ENCODE results near the gene SFPQ. TPM values are rescaled to one million over a fixed set of nuclear protein-coding genes. Genes with fewer than 3 reads are reported as not detected.
"Not testable (repeated sequence)": the region's sequence is repeated elsewhere in the genome, so short reads cannot be mapped to it uniquely, and the experiment has no call there.

The SFPQ gene

DNA sequence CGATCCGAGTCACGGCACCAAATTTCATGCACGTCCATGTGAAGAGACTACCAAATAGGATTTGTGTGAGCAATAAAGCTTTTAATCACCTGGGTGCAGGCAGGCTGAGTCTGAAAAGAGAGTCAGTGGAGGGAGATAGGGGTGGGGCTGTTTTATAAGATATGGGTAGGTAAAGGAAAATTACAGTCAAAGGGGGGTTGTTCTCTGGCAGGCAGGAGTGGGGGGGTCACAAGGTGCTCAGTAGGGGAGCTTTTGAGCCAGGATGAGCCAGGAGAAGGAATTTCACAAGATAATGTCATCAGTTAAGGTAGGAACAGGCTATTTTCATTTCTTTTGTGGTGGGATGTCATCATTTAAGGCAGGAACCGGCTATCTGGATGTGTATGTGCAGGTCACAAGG is 55.4 kb downstream of the SFPQ start:
- not testable (repeated sequence) for H2BK5ac ChIP-seq (ENCODE audit: low read length); H3K4me3 ChIP-seq (ENCODE audit: low read length in 2 of 2); H4K8ac ChIP-seq (ENCODE audit: low read depth, low read length); H3K4ac ChIP-seq (ENCODE audit: low read length); H3K79me1 ChIP-seq (ENCODE audit: low read depth, low read length); H4K91ac ChIP-seq (ENCODE audit: low read depth, low read length, poor library complexity); H2BK12ac ChIP-seq (ENCODE audit: low read length); H2BK15ac ChIP-seq (ENCODE audit: low read length); H3K4me1 ChIP-seq (ENCODE audit: control insufficient read depth in 2 of 2, insufficient read depth in 1 of 2, low read depth in 1 of 2, low read length in 2 of 2); DNase-seq (ENCODE audit: low spot score); H2BK120ac ChIP-seq (ENCODE audit: low read depth, low read length); H3K9ac ChIP-seq (ENCODE audit: low read depth, low read length, poor library complexity); H3K18ac ChIP-seq (ENCODE audit: low read length); H3K14ac ChIP-seq (ENCODE audit: low read length); H3K36me3 ChIP-seq (replicated peaks in 1 of 2; ENCODE audit: control insufficient read depth in 2 of 2, insufficient read depth in 2 of 2, low read length in 2 of 2); H3K9me3 ChIP-seq (replicated peaks in 1 of 2; ENCODE audit: control insufficient read depth in 2 of 2, insufficient read depth in 1 of 2, low read depth in 1 of 2, low read length in 2 of 2); H3K27ac ChIP-seq (replicated peaks; ENCODE audit: low read length); H3K27me3 ChIP-seq (ENCODE audit: control insufficient read depth in 3 of 3, insufficient read depth in 3 of 3, low read depth in 1 of 3, low read length in 3 of 3); H3K4me2 ChIP-seq (ENCODE audit: insufficient read depth, low read length, poor library complexity, severe bottlenecking); H2AK5ac ChIP-seq (ENCODE audit: low read depth, low read length); H3K23ac ChIP-seq (ENCODE audit: low read depth, low read length, poor library complexity); H2AFZ ChIP-seq (ENCODE audit: low read length)
- no CpG with 5 or more reads among the region's 5 CpGs for WGBS, 2 donors (ENCODE audit: extremely low coverage in 2 of 2, insufficient read length in 2 of 2, insufficient replicate concordance in 1 of 2)

DNA sequence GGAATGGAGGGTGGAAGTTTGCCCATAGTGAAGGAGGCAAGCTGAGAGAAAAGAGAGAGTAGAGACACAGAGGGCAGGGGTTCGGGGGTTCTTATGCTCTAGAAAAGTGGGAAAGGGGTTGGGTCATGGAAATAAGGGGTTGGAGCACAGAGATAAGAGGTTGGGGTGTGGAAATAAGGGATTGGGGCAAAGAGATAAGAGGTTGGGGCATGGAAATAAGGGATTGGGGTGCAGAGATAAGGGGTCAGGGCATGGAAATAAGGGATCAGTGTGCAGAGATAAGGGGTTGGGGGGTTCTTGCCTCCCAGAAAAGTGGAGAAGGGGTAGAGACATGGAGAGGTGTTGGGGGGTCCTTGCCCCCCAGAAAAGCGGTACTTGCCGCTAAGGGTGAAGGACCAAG is 56.2 kb downstream of the SFPQ start:
- Histone ChIP-seq H2AFZ (ENCODE audit: low read length) (no peak overlapping the region), H3K4ac (ENCODE audit: low read length) (no peak overlapping the region), H4K91ac (ENCODE audit: low read depth, low read length, poor library complexity) (no peak overlapping the region), H2BK12ac (ENCODE audit: low read length) (no peak overlapping the region), H3K27me3 (ENCODE audit: control insufficient read depth in 3 of 3, insufficient read depth in 3 of 3, low read depth in 1 of 3, low read length in 3 of 3) (peaks cover 0 to 2% (median 0%) of the 10 kb centered on the region in 3 experiments), H3K4me2 (ENCODE audit: insufficient read depth, low read length, poor library complexity, severe bottlenecking) (no peak overlapping the region), H2BK120ac (ENCODE audit: low read depth, low read length) (no peak overlapping the region), H4K8ac (ENCODE audit: low read depth, low read length) (no peak overlapping the region), H3K9me3 (replicated peaks in 1 of 2; ENCODE audit: control insufficient read depth in 2 of 2, insufficient read depth in 1 of 2, low read depth in 1 of 2, low read length in 2 of 2) (no peaks in the 10 kb centered on the region), H3K36me3 (replicated peaks in 1 of 2; ENCODE audit: control insufficient read depth in 2 of 2, insufficient read depth in 2 of 2, low read length in 2 of 2) (no peaks in the 10 kb centered on the region), H2BK5ac (ENCODE audit: low read length) (no peak overlapping the region), H2AK5ac (ENCODE audit: low read depth, low read length) (no peak overlapping the region), H2BK15ac (ENCODE audit: low read length) (no peak overlapping the region), H3K9ac (ENCODE audit: low read depth, low read length, poor library complexity) (no peak overlapping the region), H3K27ac (replicated peaks; ENCODE audit: low read length) (no peak overlapping the region), H3K14ac (ENCODE audit: low read length) (no peak overlapping the region), H3K4me1 (ENCODE audit: control insufficient read depth in 2 of 2, insufficient read depth in 1 of 2, low read depth in 1 of 2, low read length in 2 of 2) (no peaks in the 10 kb centered on the region), H3K79me1 (ENCODE audit: low read depth, low read length) (no peaks in the 10 kb centered on the region), H3K18ac (ENCODE audit: low read length) (no peak overlapping the region), H3K4me3 (ENCODE audit: low read length in 2 of 2) (no peak overlapping the region), H3K23ac (ENCODE audit: low read depth, low read length, poor library complexity) (no peak overlapping the region)
- no peak for DNase-seq (ENCODE audit: low spot score)
- WGBS, 2 donors (ENCODE audit: extremely low coverage in 2 of 2, insufficient read length in 2 of 2, insufficient replicate concordance in 1 of 2) = no CpG with 5 or more reads among the region's 3 CpGs

Small RNA genes within 50 kb of the gene (small RNA-seq; reads per million reads assigned to genes)
- not detected for gene RF00019 (ENCODE audit: insufficient read depth)
